Right kidney (tissue), 1 donor: Measurements from ENCODE around the gene MAP2K2.
"Not testable (repeated sequence)": the region's sequence is repeated elsewhere in the genome, so short reads cannot be mapped to it uniquely, and the experiment has no call there.

Experiments
- DNase-seq: peaks from one replicate; pipeline ENCODE4 v3.0.0-alpha.2; 2016

The MAP2K2 gene

GRCh38 chr19:4134351-4134750, 10.4 kb upstream of the MAP2K2 start:
- no peak for DNase-seq

GRCh38 chr19:4130744-4131438, 7.0 kb upstream of the MAP2K2 start:
- no peak for DNase-seq

- not testable (repeated sequence) for DNase-seq
Measured at GRCh38 chr19:4129050-4129449, 5.1 kb upstream of the MAP2K2 start.

GRCh38 chr19:4127322-4127721, 3.4 kb upstream of the MAP2K2 start:
- not testable (repeated sequence) for DNase-seq

- no peak for DNase-seq
Measured at GRCh38 chr19:4124638-4125037, 716 bp upstream of the MAP2K2 start.

- no peak for DNase-seq
Measured at GRCh38 chr19:4122480-4122879, 1.4 kb downstream of the MAP2K2 start.

- DNase-seq = no peak
Measured at GRCh38 chr19:4121815-4122214, 2.1 kb downstream of the MAP2K2 start.

- no peak for DNase-seq
Measured at GRCh38 chr19:4121273-4121612, 2.7 kb downstream of the MAP2K2 start.

- no peak for DNase-seq
Measured at GRCh38 chr19:4120559-4121272, 3.2 kb downstream of the MAP2K2 start.

- DNase-seq = no peak
Measured at GRCh38 chr19:4119763-4120162, 4.2 kb downstream of the MAP2K2 start.

- no peak for DNase-seq
Measured at GRCh38 chr19:4115818-4116385, 8.0 kb downstream of the MAP2K2 start.

GRCh38 chr19:4115050-4115817, 8.7 kb downstream of the MAP2K2 start:
- DNase-seq = no peak

GRCh38 chr19:4114181-4114580, 9.7 kb downstream of the MAP2K2 start:
- DNase-seq = no peak

- DNase-seq = no peak
Measured at GRCh38 chr19:4113398-4114088, 10.4 kb downstream of the MAP2K2 start.

GRCh38 chr19:4112367-4112766, 11.6 kb downstream of the MAP2K2 start:
- no peak for DNase-seq

GRCh38 chr19:4109626-4109945, 14.3 kb downstream of the MAP2K2 start:
- DNase-seq = no peak

GRCh38 chr19:4108767-4109625, 14.9 kb downstream of the MAP2K2 start:
- no peak for DNase-seq

GRCh38 chr19:4103080-4103433, 20.9 kb downstream of the MAP2K2 start:
- DNase-seq = no peak

- no peak for DNase-seq
Measured at GRCh38 chr19:4102339-4103079, 21.4 kb downstream of the MAP2K2 start.

- no peak for DNase-seq
Measured at GRCh38 chr19:4101496-4101770, 22.5 kb downstream of the MAP2K2 start.
